AG04450 (cell line): Measurements from ENCODE around the gene SLC25A48. TPM values are rescaled to one million over a fixed set of nuclear protein-coding genes. Genes with fewer than 3 reads are reported as not detected.

Source experiments
- CTCF ChIA-PET: fragments of 300-600, 350-600 bp; formaldehyde crosslinking; extraction: SDS; loops from one replicate; lab custom pipeline; 2022; ENCODE audit warnings: antibody characterized with exemption, inconsistent platforms; lab: Charles Lee
- POLR2A ChIA-PET: fragments of 350-600 bp; formaldehyde crosslinking; extraction: SDS; loops from one replicate; lab custom pipeline; 2021; ENCODE audit warnings: antibody characterized with exemption, inconsistent platforms; lab: Yijun Ruan, JAX
- DNase-seq: peaks from one replicate; pipeline ENCODE4 v3.0.0-alpha.2; 2011; ENCODE audit warnings: low read depth, low spot score
- H3K27ac ChIP-seq: one replicate; pipeline ENCODE4 v1.5.1; 2012; ENCODE audit warnings: low read depth, low read length, control low read depth
- H3K27me3 ChIP-seq: one replicate; pipeline ENCODE4 v1.6.0; 2012; ENCODE audit warnings: low read length; ENCODE audit not compliant: control insufficient read depth, insufficient read depth
- H3K4me3 ChIP-seq: 2 replicates; pipeline ENCODE4 v1.5.1; 2011; ENCODE audit warnings: mild to moderate bottlenecking, low read depth, low read length, control low read depth
- H3K9me3 ChIP-seq: 2 replicates; pipeline ENCODE4 v1.5.1; 2012; ENCODE audit warnings: low read length; ENCODE audit not compliant: control insufficient read depth, insufficient read depth
- CTCF ChIP-seq: IDR thresholded peaks from 2 replicates; pipeline ENCODE4 v1.5.1; 2011; ENCODE audit warnings: low read depth, low read length, control low read depth, inconsistent platforms
- polyA plus RNA-seq: library from polyadenylated mRNA; depleted of rRNA; stranded (reverse); fragments of >200 nt; gene quantifications from 2 replicates; pipeline ENCODE4 v1.2.3, GENCODE V29; 2011

SLC25A48 gene
- polyA plus RNA-seq, 1 experiment: not detected

GRCh38 chr5:135915466-135916001 lies 81.1 kb downstream of the SLC25A48 start:
- POLR2A ChIA-PET: no interaction called here
- CTCF ChIA-PET: interaction anchor here (1.6 kb wide), 1 partner anchor 24 kb away, joined by 6 read pairs; no protein-coding TSS in a partner anchor

GRCh38 chr5:135916638-135917263 lies 82.3 kb downstream of the SLC25A48 start:
- Histone ChIP-seq H3K27ac (no peak overlapping the region), H3K9me3 (no peaks in the 10 kb centered on the region), H3K27me3 (peaks cover 7% of the 10 kb centered on the region), H3K4me3 (no peak overlapping the region)
- TF ChIP-seq CTCF: no peak
- ChIA-PET CTCF (no interaction called here), POLR2A (no interaction called here)
- DNase-seq: no peak

More at GRCh38 chr5:135915466-135916001, 81.1 kb downstream of the SLC25A48 start:
- H3K4me3 ChIP-seq: no peak overlapping the region
- H3K9me3 ChIP-seq: no peaks in the 10 kb centered on the region
- no peak for DNase-seq
- TF ChIP-seq CTCF: no peak
- no peak overlapping the region for H3K27ac ChIP-seq
- H3K27me3 ChIP-seq: peaks cover 15% of the 10 kb centered on the region

GRCh38 chr5:135920199-135920598 lies 85.7 kb downstream of the SLC25A48 start:
- Histone ChIP-seq H3K27ac (no peak overlapping the region), H3K4me3 (no peak overlapping the region), H3K9me3 (no peaks in the 10 kb centered on the region), H3K27me3 (peaks cover 3% of the 10 kb centered on the region)
- POLR2A ChIA-PET: no interaction called here
- CTCF ChIA-PET: interaction anchor here (0.6 to 1.4 kb wide), 2 partner anchors 9 to 34 kb away, joined by 3 read pairs; no protein-coding TSS in a partner anchor
- DNase-seq: no peak
- TF ChIP-seq CTCF: no peak

GRCh38 chr5:135921388-135921787 lies 86.9 kb downstream of the SLC25A48 start:
- no peak for TF ChIP-seq CTCF
- H3K27me3 ChIP-seq: peaks cover 5% of the 10 kb centered on the region
- DNase-seq: no peak
- CTCF ChIA-PET: interaction anchor here (0.9 to 1.4 kb wide), 4 partner anchors 24 to 160 kb away, joined by 3 to 5 read pairs (median 4); no protein-coding TSS in a partner anchor
- H3K9me3 ChIP-seq: no peaks in the 10 kb centered on the region
- no peak overlapping the region for H3K4me3 ChIP-seq
- POLR2A ChIA-PET: no interaction called here
- no peak overlapping the region for H3K27ac ChIP-seq
